ENCODE results near the gene ADAMTS18. TPM values are rescaled to one million over a fixed set of nuclear protein-coding genes. Genes with fewer than 3 reads are reported as not detected.
A peak's percentile ranks its signal among the peaks of the same experiment; 100 is the strongest.

ADAMTS18 gene
- total and polyA plus RNA-seq, 2 donors (not counting 3 experiments of a cell fraction or from before 2014, with no cell fraction given) = 18.4 to 27.5 TPM

DNA sequence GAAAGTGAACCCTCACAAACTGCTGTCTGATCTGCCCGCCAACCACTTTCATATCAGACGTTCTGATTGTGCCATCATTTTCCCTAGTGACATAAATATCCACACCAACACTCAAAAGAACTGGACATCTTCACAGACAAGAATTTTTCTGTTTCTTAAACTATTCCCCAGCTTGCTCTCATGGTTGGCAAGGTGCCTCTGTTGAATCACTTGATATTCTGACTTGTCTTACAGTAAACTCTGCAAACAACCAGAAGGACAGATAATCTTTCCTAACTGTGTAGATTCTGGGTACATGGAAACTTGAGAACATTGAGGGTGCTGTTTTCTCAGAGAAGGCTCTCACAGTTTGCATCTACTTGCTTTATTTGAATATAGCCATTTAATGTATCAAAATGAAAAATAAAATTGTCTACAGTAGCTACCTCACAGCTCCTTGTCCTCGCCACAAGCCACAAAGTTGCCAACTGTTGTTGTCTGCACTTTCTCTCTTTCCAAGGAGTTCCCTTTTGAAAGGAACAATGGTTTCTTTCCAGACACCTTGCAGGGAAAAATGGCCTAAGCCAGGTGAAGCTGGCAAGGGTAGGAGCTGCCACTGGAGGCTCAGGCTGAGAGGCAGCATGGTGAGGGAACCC lies 46.0 kb upstream of the ADAMTS18 start:
- BruUV-seq (replicated peaks) = no TSS peak
- H3K4me1 ChIP-seq (ENCODE audit: control insufficient read depth, extremely low read depth, insufficient read depth, low read length) = no peaks in the 10 kb centered on the region
- dilution Hi-C loops (cut with MboI; ENCODE audit: extremely low pct_ligation_motif_present, low sequenced_read_pairs) (no loop called here), intact Hi-C loops (cut with micrococcal nuclease) (no loop called here)
- no peaks in the 10 kb centered on the region for H4K20me1 ChIP-seq (replicated peaks; ENCODE audit: control insufficient read depth, extremely low read depth, insufficient read depth, low read length)
- CTCF ChIA-PET = interaction anchor here (1.2 to 1.6 kb wide), 2 partner anchors 8 to 18 kb away, joined by 5 to 6 read pairs; no protein-coding TSS in a partner anchor
- H3K4me2 ChIP-seq (ENCODE audit: insufficient read depth, low read length) = no peak overlapping the region
- no peak for DNase-seq (ENCODE audit: low read depth, low spot score)
- H3K9me1 ChIP-seq (replicated peaks; ENCODE audit: control insufficient read depth, extremely low read depth, insufficient read depth, low read length) = no peaks in the 10 kb centered on the region
- H3K9ac ChIP-seq (replicated peaks; ENCODE audit: extremely low read depth, insufficient read depth, low read length) = no peak overlapping the region
- H3K36me3 ChIP-seq (ENCODE audit: control insufficient read depth in 2 of 2, extremely low read depth in 1 of 2, insufficient read depth in 2 of 2, low read length in 2 of 2) = no peaks in the 10 kb centered on the region
- POLR2A ChIA-PET = no interaction called here
- FAIRE-seq = peak; percentile 33
- H2AFZ ChIP-seq (ENCODE audit: low read depth, low read length) = no peak overlapping the region
- no peak for TF ChIP-seq POLR2A (IDR thresholded peaks at IDR 0.05; ENCODE audit: low read depth, low read length)
- no peak for TF ChIP-seq EZH2 (IDR thresholded peaks at IDR 0.05; ENCODE audit: borderline replicate concordance, low read depth, low read length, severe bottlenecking)
- no peak for TF ChIP-seq MYC (IDR thresholded peaks at IDR 0.05; ENCODE audit: low read depth, low read length)
- TF ChIP-seq GATA2 (IDR thresholded peaks at IDR 0.05; ENCODE audit: insufficient read depth, insufficient read length, low read depth, low read length) = no peak
- TF ChIP-seq, protein P1, sequence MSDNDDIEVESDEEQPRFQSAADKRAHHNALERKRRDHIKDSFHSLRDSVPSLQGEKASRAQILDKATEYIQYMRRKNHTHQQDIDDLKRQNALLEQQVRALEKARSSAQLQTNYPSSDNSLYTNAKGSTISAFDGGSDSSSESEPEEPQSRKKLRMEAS (IDR thresholded peaks at IDR 0.05; ENCODE audit: insufficient read depth, insufficient read length) = no peak
- no peak for TF ChIP-seq POLR2AphosphoS5 (IDR thresholded peaks at IDR 0.05; ENCODE audit: insufficient read depth, low read depth, low read length)
- TF ChIP-seq FOS (IDR thresholded peaks at IDR 0.05; ENCODE audit: borderline replicate concordance, insufficient read depth, low read length) = no peak
- TF ChIP-seq, protein P2, sequence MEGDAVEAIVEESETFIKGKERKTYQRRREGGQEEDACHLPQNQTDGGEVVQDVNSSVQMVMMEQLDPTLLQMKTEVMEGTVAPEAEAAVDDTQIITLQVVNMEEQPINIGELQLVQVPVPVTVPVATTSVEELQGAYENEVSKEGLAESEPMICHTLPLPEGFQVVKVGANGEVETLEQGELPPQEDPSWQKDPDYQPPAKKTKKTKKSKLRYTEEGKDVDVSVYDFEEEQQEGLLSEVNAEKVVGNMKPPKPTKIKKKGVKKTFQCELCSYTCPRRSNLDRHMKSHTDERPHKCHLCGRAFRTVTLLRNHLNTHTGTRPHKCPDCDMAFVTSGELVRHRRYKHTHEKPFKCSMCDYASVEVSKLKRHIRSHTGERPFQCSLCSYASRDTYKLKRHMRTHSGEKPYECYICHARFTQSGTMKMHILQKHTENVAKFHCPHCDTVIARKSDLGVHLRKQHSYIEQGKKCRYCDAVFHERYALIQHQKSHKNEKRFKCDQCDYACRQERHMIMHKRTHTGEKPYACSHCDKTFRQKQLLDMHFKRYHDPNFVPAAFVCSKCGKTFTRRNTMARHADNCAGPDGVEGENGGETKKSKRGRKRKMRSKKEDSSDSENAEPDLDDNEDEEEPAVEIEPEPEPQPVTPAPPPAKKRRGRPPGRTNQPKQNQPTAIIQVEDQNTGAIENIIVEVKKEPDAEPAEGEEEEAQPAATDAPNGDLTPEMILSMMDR (IDR thresholded peaks at IDR 0.05; ENCODE audit: extremely low read depth in 1 of 2, insufficient read depth in 1 of 2, low read depth in 1 of 2, low read length in 2 of 2) = no peak
- TF ChIP-seq JUN (IDR thresholded peaks at IDR 0.05; ENCODE audit: borderline replicate concordance, insufficient read depth, insufficient read length, low read depth) = no peak
- H3K4me3 ChIP-seq (replicated peaks in 1 of 3; ENCODE audit: insufficient read depth in 1 of 3, low read depth in 1 of 3, low read length in 3 of 3) = no peak overlapping the region
- no peaks in the 10 kb centered on the region for H3K9me3 ChIP-seq (replicated peaks; ENCODE audit: control insufficient read depth, insufficient read depth, low read length)
- no peaks in the 10 kb centered on the region for H3K27me3 ChIP-seq (ENCODE audit: control insufficient read depth in 2 of 2, insufficient read depth in 2 of 2, low read length in 2 of 2)
- no peaks in the 10 kb centered on the region for H3K79me2 ChIP-seq (ENCODE audit: control insufficient read depth, insufficient read depth, low read length)
- no peak overlapping the region for H3K27ac ChIP-seq (ENCODE audit: insufficient read depth, low read depth, low read length)
